ENCODE data around the gene STAMBP. TPM values are rescaled to one million over a fixed set of nuclear protein-coding genes. Genes with fewer than 3 reads are reported as not detected.
"Not testable (repeated sequence)": the region's sequence is repeated elsewhere in the genome, so short reads cannot be mapped to it uniquely, and the experiment has no call there.

Gene STAMBP
- total and polyA plus RNA-seq, 7 donors: 40.7 to 101 (median 62.1) TPM

DNA sequence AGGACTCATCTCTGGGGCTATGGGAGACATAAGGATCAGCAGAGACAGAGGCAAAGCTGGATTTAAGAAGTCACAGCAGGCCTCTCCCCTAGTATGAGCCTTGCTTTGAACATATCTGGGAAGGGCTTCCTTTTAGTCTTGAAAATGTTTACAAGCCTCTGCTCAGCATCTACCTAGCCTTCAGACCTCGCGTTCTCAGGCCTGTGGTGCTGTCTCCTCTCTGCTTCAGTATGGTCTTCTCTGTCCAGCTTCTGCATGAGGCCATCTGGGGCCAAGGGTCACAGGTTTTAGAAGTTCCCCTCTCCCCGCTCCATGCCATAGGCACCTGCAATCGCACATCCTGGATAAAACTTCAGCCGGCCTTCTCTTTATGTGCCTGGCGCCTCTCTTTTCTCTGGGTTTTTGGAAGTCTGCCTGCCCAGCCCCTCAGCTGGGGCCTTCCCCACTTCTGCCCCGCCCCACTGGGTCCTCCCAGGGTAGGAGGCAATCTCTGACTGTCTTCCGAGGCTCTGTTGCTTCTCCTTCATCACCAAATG, 71.1 kb downstream of the STAMBP start:
- ATAC-seq: no peak
- intact Hi-C loops (cut with DNase I): no loop called here
- WGBS, 3 donors: 77 to 81% (median 79%) methylated on average over 8 of the region's 8 CpGs
- H3K27ac ChIP-seq: no peak overlapping the region
- no peak overlapping the region for H3K4me3 ChIP-seq
- no peaks in the 10 kb centered on the region for H3K36me3 ChIP-seq (ENCODE audit: insufficient read depth in 1 of 2, low read depth in 1 of 2)
- H3K4me1 ChIP-seq: no peaks in the 10 kb centered on the region
- TF ChIP-seq, protein P1, sequence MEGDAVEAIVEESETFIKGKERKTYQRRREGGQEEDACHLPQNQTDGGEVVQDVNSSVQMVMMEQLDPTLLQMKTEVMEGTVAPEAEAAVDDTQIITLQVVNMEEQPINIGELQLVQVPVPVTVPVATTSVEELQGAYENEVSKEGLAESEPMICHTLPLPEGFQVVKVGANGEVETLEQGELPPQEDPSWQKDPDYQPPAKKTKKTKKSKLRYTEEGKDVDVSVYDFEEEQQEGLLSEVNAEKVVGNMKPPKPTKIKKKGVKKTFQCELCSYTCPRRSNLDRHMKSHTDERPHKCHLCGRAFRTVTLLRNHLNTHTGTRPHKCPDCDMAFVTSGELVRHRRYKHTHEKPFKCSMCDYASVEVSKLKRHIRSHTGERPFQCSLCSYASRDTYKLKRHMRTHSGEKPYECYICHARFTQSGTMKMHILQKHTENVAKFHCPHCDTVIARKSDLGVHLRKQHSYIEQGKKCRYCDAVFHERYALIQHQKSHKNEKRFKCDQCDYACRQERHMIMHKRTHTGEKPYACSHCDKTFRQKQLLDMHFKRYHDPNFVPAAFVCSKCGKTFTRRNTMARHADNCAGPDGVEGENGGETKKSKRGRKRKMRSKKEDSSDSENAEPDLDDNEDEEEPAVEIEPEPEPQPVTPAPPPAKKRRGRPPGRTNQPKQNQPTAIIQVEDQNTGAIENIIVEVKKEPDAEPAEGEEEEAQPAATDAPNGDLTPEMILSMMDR (IDR thresholded peaks at IDR 0.05): no peak
- no peak for DNase-seq
- H3K27me3 ChIP-seq (ENCODE audit: insufficient read depth in 3 of 3, low read length in 2 of 3): no peaks in the 10 kb centered on the region
- H3K9me3 ChIP-seq: no peaks in the 10 kb centered on the region

DNA sequence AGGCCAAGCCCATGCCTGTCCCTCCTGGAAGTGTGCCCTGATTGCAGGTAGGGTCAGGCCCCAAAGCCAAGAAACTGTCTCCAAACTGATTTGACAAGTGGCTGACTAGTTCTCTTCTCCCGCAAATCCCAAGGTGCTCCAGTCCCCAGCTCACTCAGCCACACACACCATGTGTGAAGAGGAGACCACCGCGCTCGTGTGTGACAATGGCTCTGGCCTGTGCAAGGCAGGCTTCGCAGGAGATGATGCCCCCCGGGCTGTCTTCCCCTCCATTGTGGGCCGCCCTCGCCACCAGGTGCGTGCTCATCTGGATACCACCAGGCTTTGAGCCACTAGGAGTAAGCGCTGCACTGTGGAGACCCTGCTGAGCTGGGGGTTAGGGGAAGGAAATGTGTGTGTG, 72.4 kb downstream of the STAMBP start:
- no peak overlapping the region for H3K4me3 ChIP-seq
- ATAC-seq: no peak
- DNase-seq: no peak
- WGBS, 3 donors: 82 to 90% (median 88%) methylated on average over 10 of the region's 10 CpGs
- intact Hi-C loops (cut with DNase I): no loop called here
- no peaks in the 10 kb centered on the region for H3K27me3 ChIP-seq (ENCODE audit: insufficient read depth in 3 of 3, low read length in 2 of 3)
- no peaks in the 10 kb centered on the region for H3K9me3 ChIP-seq
- H3K4me1 ChIP-seq: no peaks in the 10 kb centered on the region
- no peak overlapping the region for H3K27ac ChIP-seq
- no peaks in the 10 kb centered on the region for H3K36me3 ChIP-seq (ENCODE audit: insufficient read depth in 1 of 2, low read depth in 1 of 2)
- TF ChIP-seq, protein P1 (IDR thresholded peaks at IDR 0.05): no peak

DNA sequence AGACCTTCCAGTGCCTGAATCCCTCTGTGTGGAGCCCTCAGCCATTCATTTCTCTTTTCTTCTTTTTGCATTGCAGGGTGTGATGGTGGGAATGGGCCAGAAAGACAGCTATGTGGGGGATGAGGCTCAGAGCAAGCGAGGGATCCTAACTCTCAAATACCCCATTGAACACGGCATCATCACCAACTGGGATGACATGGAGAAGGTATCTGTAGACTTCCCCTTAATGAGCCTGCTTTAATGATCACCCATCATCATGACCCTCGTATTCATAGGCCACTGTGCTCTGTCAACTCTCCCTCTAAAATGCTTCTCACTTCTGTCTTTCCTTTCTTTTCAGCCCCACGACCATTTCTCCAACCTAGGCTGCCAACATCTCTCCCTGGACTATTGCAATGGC, 73.5 kb downstream of the STAMBP start:
- 71 to 86% (median 77%) methylated on average over 4 of the region's 4 CpGs for WGBS, 3 donors
- no peaks in the 10 kb centered on the region for H3K4me1 ChIP-seq
- TF ChIP-seq, protein P1 (IDR thresholded peaks at IDR 0.05): no peak
- DNase-seq (no peak), ATAC-seq (no peak)
- intact Hi-C loops (cut with DNase I): no loop called here
- H3K36me3 ChIP-seq (ENCODE audit: insufficient read depth in 1 of 2, low read depth in 1 of 2): no peaks in the 10 kb centered on the region
- H3K9me3 ChIP-seq: no peaks in the 10 kb centered on the region
- no peak overlapping the region for H3K27ac ChIP-seq
- H3K4me3 ChIP-seq: no peak overlapping the region
- H3K27me3 ChIP-seq (ENCODE audit: insufficient read depth in 3 of 3, low read length in 2 of 3): no peaks in the 10 kb centered on the region

DNA sequence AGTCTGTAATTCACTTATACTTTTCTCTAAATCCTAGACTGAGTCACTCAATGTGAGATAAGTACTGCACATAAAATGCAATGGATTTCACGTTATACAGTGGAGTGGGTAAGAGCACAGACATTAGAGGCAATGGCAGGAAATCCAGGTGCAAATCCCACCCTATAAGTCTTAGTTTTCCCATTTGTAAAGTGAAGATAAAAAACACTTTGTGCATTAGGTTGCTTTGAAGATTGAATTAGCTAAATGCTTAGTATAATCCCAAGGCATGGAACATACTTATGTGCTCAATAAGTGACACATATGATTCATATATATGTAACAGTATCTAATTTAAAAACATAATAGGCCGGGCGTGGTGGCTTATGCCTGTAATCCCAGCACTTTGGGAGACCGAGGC, 74.6 kb downstream of the STAMBP start:
- no peaks in the 10 kb centered on the region for H3K36me3 ChIP-seq (ENCODE audit: insufficient read depth in 1 of 2, low read depth in 1 of 2)
- no peaks in the 10 kb centered on the region for H3K27me3 ChIP-seq (ENCODE audit: insufficient read depth in 3 of 3, low read length in 2 of 3)
- 42 to 55% (median 48%) methylated on average over 4 of the region's 4 CpGs for WGBS, 3 donors
- no peaks in the 10 kb centered on the region for H3K9me3 ChIP-seq
- ATAC-seq (no peak), DNase-seq (no peak)
- TF ChIP-seq, protein P1 (IDR thresholded peaks at IDR 0.05): no peak
- H3K4me1 ChIP-seq: no peaks in the 10 kb centered on the region
- no peak overlapping the region for H3K4me3 ChIP-seq
- H3K27ac ChIP-seq: no peak overlapping the region
- intact Hi-C loops (cut with DNase I): no loop called here

DNA sequence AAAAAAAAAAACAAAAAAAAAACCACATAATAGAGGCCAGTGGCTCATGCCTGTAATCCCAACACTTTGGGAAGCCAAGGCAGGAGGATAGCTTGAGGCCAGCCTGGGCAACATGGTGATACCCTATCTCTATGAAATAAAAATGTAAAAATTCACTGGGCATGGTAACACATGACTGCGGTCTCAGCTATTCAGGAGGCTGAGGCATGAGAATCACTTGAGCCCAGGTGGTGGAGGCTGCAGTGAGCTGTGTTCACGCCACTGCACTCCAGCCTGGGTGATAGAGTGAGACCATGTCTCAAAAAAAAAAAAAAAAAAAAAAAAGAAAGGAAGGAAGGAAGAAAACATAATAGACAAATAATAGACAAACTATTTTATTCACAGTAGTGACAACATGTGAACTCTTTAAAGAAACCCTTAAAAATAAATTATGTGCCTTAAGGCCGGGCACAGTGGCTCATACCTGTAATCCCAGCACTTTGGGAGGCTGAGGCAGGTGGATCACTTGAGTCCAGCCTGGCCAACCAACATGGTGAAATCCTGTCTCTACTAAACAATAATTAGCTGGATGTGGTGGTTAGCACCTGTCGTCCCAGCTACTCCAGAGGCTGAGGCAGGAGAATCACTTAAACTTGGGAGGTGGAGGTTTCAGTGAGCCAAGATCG, 75.3 kb downstream of the STAMBP start:
- H3K27me3 ChIP-seq (ENCODE audit: insufficient read depth in 3 of 3, low read length in 2 of 3); intact Hi-C loops (cut with DNase I); H3K4me3 ChIP-seq; H3K36me3 ChIP-seq (ENCODE audit: insufficient read depth in 1 of 2, low read depth in 1 of 2); DNase-seq; H3K9me3 ChIP-seq; H3K4me1 ChIP-seq; ATAC-seq; H3K27ac ChIP-seq: not testable (repeated sequence)
- WGBS, 3 donors: 83 to 88% (median 85%) methylated on average over 5 of the region's 5 CpGs

Data from psoas muscle (tissue), 8 donors.